ENCODE results near the gene MMP14.

- TF ChIP-seq CTCF (IDR thresholded peaks at IDR 0.05 in 2 of 3, conservative IDR thresholded peaks at IDR 0.05 in 1 of 3; ENCODE audit: borderline replicate concordance in 1 of 3, insufficient read depth in 1 of 3, low read depth in 2 of 3, low read length in 2 of 3) = no peak
- TF ChIP-seq POLR2A (IDR thresholded peaks at IDR 0.05; ENCODE audit: borderline replicate concordance, extremely low read depth, insufficient read depth, insufficient read length) = no peak
- TF ChIP-seq EGR1 (IDR thresholded peaks at IDR 0.05; ENCODE audit: low read depth) = no peak
- no peak for TF ChIP-seq REST (IDR thresholded peaks at IDR 0.05; ENCODE audit: low read depth)
- no peak for TF ChIP-seq EZH2 (IDR thresholded peaks at IDR 0.05)
- no peak for TF ChIP-seq RAD21 (IDR thresholded peaks at IDR 0.05; ENCODE audit: low read depth)
- no peak for TF ChIP-seq MAX (IDR thresholded peaks at IDR 0.05)
- no peak for TF ChIP-seq ATF3 (IDR thresholded peaks at IDR 0.05)
- TF ChIP-seq POLR2AphosphoS5 (IDR thresholded peaks at IDR 0.05; ENCODE audit: low read depth, low read length) = no peak
- no peak for TF ChIP-seq ELF1 (IDR thresholded peaks at IDR 0.05; ENCODE audit: borderline replicate concordance, low read depth)
- no peak for TF ChIP-seq ZFX (IDR thresholded peaks at IDR 0.05)
- TF ChIP-seq JUND (IDR thresholded peaks at IDR 0.05) = no peak
Observed at GRCh38 chr14:22838631-22839041, 2.3 kb downstream of the MMP14 start.
